ENCODE measurements around the gene SLC23A1. TPM values are rescaled to one million over a fixed set of nuclear protein-coding genes. Genes with fewer than 3 reads are reported as not detected.
"Not testable (repeated sequence)": the region's sequence is repeated elsewhere in the genome, so short reads cannot be mapped to it uniquely, and the experiment has no call there.

The SLC23A1 gene
- total RNA-seq, 1 donor from 2014 or later = 1.4 TPM

- Histone ChIP-seq H3K4me3 (no peak overlapping the region), H3K4me1 (peaks cover under 1% of the 10 kb centered on the region), H3K27me3 (ENCODE audit: low read depth) (no peaks in the 10 kb centered on the region), H3K27ac (no peak overlapping the region), H3K36me3 (peaks cover 13% of the 10 kb centered on the region), H3K9me3 (no peaks in the 10 kb centered on the region)
- ATAC-seq = no peak
- DNase-seq = no peak
- no peak for TF ChIP-seq CTCF (IDR thresholded peaks at IDR 0.05)
- intact Hi-C loops (cut with DNase I) = no loop called here
Observed at GRCh38 chr5:139410993-139411828, 28.1 kb upstream of the SLC23A1 start.

- no peak for TF ChIP-seq CTCF (IDR thresholded peaks at IDR 0.05)
- intact Hi-C loops (cut with DNase I) = no loop called here
- Histone ChIP-seq H3K36me3 (peaks cover 13% of the 10 kb centered on the region), H3K27me3 (ENCODE audit: low read depth) (no peaks in the 10 kb centered on the region), H3K4me1 (no peaks in the 10 kb centered on the region), H3K4me3 (no peak overlapping the region), H3K9me3 (no peaks in the 10 kb centered on the region), H3K27ac (no peak overlapping the region)
- ATAC-seq = no peak
- DNase-seq = no peak
Observed at GRCh38 chr5:139410121-139410992, 27.3 kb upstream of the SLC23A1 start.

- DNase-seq; H3K27me3 ChIP-seq (ENCODE audit: low read depth); H3K27ac ChIP-seq; H3K4me3 ChIP-seq; intact Hi-C loops (cut with DNase I); ATAC-seq; H3K4me1 ChIP-seq; H3K9me3 ChIP-seq: not testable (repeated sequence)
- H3K36me3 ChIP-seq = peaks cover 13% of the 10 kb centered on the region
Observed at GRCh38 chr5:139409116-139409515, 26.0 kb upstream of the SLC23A1 start.

- Histone ChIP-seq H3K27ac (no peak overlapping the region), H3K36me3 (peaks cover 8% of the 10 kb centered on the region), H3K9me3 (no peaks in the 10 kb centered on the region), H3K27me3 (ENCODE audit: low read depth) (no peaks in the 10 kb centered on the region), H3K4me3 (no peak overlapping the region), H3K4me1 (peaks cover 13% of the 10 kb centered on the region)
- DNase-seq (no peak), ATAC-seq (no peak)
- intact Hi-C loops (cut with DNase I) = no loop called here
- no peak for TF ChIP-seq CTCF (IDR thresholded peaks at IDR 0.05)
Observed at GRCh38 chr5:139408191-139408590, 25.1 kb upstream of the SLC23A1 start.

GRCh38 chr5:139407517-139407916 is 24.4 kb upstream of the SLC23A1 start:
- Histone ChIP-seq H3K36me3 (peaks cover 1% of the 10 kb centered on the region), H3K27me3 (ENCODE audit: low read depth) (no peaks in the 10 kb centered on the region), H3K4me3 (no peak overlapping the region), H3K9me3 (no peaks in the 10 kb centered on the region), H3K27ac (no peak overlapping the region), H3K4me1 (peaks cover 19% of the 10 kb centered on the region)
- ATAC-seq (no peak), DNase-seq (no peak)
- intact Hi-C loops (cut with DNase I) = no loop called here
- no peak for TF ChIP-seq CTCF (IDR thresholded peaks at IDR 0.05)
